ENCODE data around the gene GRXCR2.
"Not testable (repeated sequence)": the region's sequence is repeated elsewhere in the genome, so short reads cannot be mapped to it uniquely, and the experiment has no call there.

Gene GRXCR2

GRCh38 chr5:145872914-145873313 is at the start of gene GRXCR2:
TSS of gene GRXCR2 (minus strand) at chr5:145873014. CDS start at chr5:145872968, 46 bp downstream.
- no peak for DNase-seq

- no peak for DNase-seq
These were observed 49.2 kb upstream of the GRXCR2 start for GRCh38 chr5:145922059-145922458.

- no peak for DNase-seq
These were observed 48.4 kb upstream of the GRXCR2 start for GRCh38 chr5:145921211-145921610.

GRCh38 chr5:145920542-145921210 is 47.9 kb upstream of the GRXCR2 start:
- no peak for DNase-seq

GRCh38 chr5:145919413-145919812 is 46.6 kb upstream of the GRXCR2 start:
- DNase-seq: no peak

- DNase-seq: no peak
These were observed 45.6 kb upstream of the GRXCR2 start for GRCh38 chr5:145918397-145918796.

GRCh38 chr5:145917288-145917687 is 44.5 kb upstream of the GRXCR2 start:
- DNase-seq: no peak

- DNase-seq: no peak
These were observed 43.3 kb upstream of the GRXCR2 start for GRCh38 chr5:145915970-145916638.

- DNase-seq: no peak
These were observed 40.9 kb upstream of the GRXCR2 start for GRCh38 chr5:145913701-145914100.

- no peak for DNase-seq
These were observed 39.8 kb upstream of the GRXCR2 start for GRCh38 chr5:145912594-145912993.

- DNase-seq: no peak
These were observed 39.2 kb upstream of the GRXCR2 start for GRCh38 chr5:145912019-145912418.

- DNase-seq: no peak
These were observed 38.4 kb upstream of the GRXCR2 start for GRCh38 chr5:145911164-145911563.

- DNase-seq: no peak
These were observed 35.6 kb upstream of the GRXCR2 start for GRCh38 chr5:145908206-145908960.

- DNase-seq: no peak
These were observed 33.6 kb upstream of the GRXCR2 start for GRCh38 chr5:145906401-145906800.

GRCh38 chr5:145904743-145905142 is 31.9 kb upstream of the GRXCR2 start:
- no peak for DNase-seq

GRCh38 chr5:145903867-145904266 is 31.1 kb upstream of the GRXCR2 start:
- no peak for DNase-seq

- DNase-seq: no peak
These were observed 30.3 kb upstream of the GRXCR2 start for GRCh38 chr5:145903113-145903512.

GRCh38 chr5:145902421-145902820 is 29.6 kb upstream of the GRXCR2 start:
- no peak for DNase-seq

- no peak for DNase-seq
These were observed 25.4 kb upstream of the GRXCR2 start for GRCh38 chr5:145898171-145898570.

GRCh38 chr5:145891378-145891777 is 18.6 kb upstream of the GRXCR2 start:
- DNase-seq: not testable (repeated sequence)

- no peak for DNase-seq
These were observed 16.8 kb upstream of the GRXCR2 start for GRCh38 chr5:145889611-145890010.

- DNase-seq: peak; percentile 31
These were observed 15.3 kb upstream of the GRXCR2 start for GRCh38 chr5:145887976-145888574.

- DNase-seq: no peak
These were observed 14.4 kb upstream of the GRXCR2 start for GRCh38 chr5:145887217-145887616.

GRCh38 chr5:145874765-145875164 is 2.0 kb upstream of the GRXCR2 start:
- no peak for DNase-seq
